Stimulated activated CD8-positive, alpha-beta memory T cell treated with anti-CD3 and anti-CD28 coated beads, Interleukin-7, amount 100 ng/mL, for 48 hours (primary cell): Measurements from ENCODE around the gene PLXNB2.

Experiments
- DNase-seq, 2 donors: peaks; one replicate each; pipeline ENCODE4 v3.0.0-alpha.2; 2020; ENCODE audit warnings: low read depth in 1 of 2; ENCODE audit errors: extremely low read depth in 1 of 2

PLXNB2 gene

GRCh38 chr22:50299785-50300619 lies 7.4 kb downstream of the PLXNB2 start:
- no peak for DNase-seq

- no peak for DNase-seq
These were observed 8.3 kb downstream of the PLXNB2 start for GRCh38 chr22:50298937-50299784.

GRCh38 chr22:50298266-50298637 lies 9.2 kb downstream of the PLXNB2 start:
- no peak for DNase-seq

GRCh38 chr22:50297510-50298265 lies 9.8 kb downstream of the PLXNB2 start:
- no peak for DNase-seq

- DNase-seq = no peak
These were observed 10.6 kb downstream of the PLXNB2 start for GRCh38 chr22:50296658-50297490.

- DNase-seq = no peak
These were observed 13.2 kb downstream of the PLXNB2 start for GRCh38 chr22:50294319-50294656.

GRCh38 chr22:50293441-50294318 lies 13.8 kb downstream of the PLXNB2 start:
- DNase-seq = no peak

GRCh38 chr22:50292643-50293440 lies 14.6 kb downstream of the PLXNB2 start:
- DNase-seq = no peak

GRCh38 chr22:50289942-50290630 lies 17.4 kb downstream of the PLXNB2 start:
- no peak for DNase-seq

GRCh38 chr22:50289151-50289941 lies 18.1 kb downstream of the PLXNB2 start:
- no peak for DNase-seq

GRCh38 chr22:50287731-50288130 lies 19.7 kb downstream of the PLXNB2 start:
- DNase-seq = no peak

- DNase-seq = no peak
These were observed 20.6 kb downstream of the PLXNB2 start for GRCh38 chr22:50286701-50287318.

GRCh38 chr22:50286275-50286674 lies 21.2 kb downstream of the PLXNB2 start:
- no peak for DNase-seq

GRCh38 chr22:50285568-50286229 lies 21.7 kb downstream of the PLXNB2 start:
- no peak for DNase-seq

GRCh38 chr22:50284479-50284878 lies 23.0 kb downstream of the PLXNB2 start:
- no peak for DNase-seq

GRCh38 chr22:50283821-50284220 lies 23.6 kb downstream of the PLXNB2 start:
- DNase-seq = no peak
